Testis (tissue), 2 donors: Measurements from ENCODE around the gene HNMT.

ENCODE experiments used
- CTCF ChIP-seq, 3 experiments: fragments of 450-650 bp in 2 of 3; fragments of 200-600 bp in 1 of 3; sonication (generic) in 1 of 3; IDR thresholded peaks; one replicate each; pipeline ENCODE4 v1.5.1; 2016 to 2019; ENCODE audit warnings: antibody characterized with exemption in 3 of 3, mild to moderate bottlenecking in 2 of 3, moderate library complexity in 1 of 3
- POLR2A ChIP-seq: fragments of 450-650 bp; IDR thresholded peaks from one replicate; pipeline ENCODE4 v1.6.1; 2017; ENCODE audit warnings: antibody characterized with exemption, mild to moderate bottlenecking, moderate library complexity

- TF ChIP-seq CTCF (IDR thresholded peaks at IDR 0.05) (no peak), POLR2A (no peak)
Observed at GRCh38 chr2:137980459-137980858, 16.2 kb downstream of the HNMT start.
